Spinal cord (tissue), 10 donors: Measurements from ENCODE around the gene ZNF317. TPM values are rescaled to one million over a fixed set of nuclear protein-coding genes. Genes with fewer than 3 reads are reported as not detected.

Experiments
- DNase-seq, 6 donors: peaks; one replicate each; pipeline versions ENCODE4 v3.0.0 to v3.0.0-alpha.2; 2013 to 2015; ENCODE audit warnings: low spot score in 6 of 6, low read depth in 4 of 6
- H3K27ac ChIP-seq: one replicate; pipeline ENCODE4 v1.5.1; 2013; ENCODE audit warnings: low read depth, low read length, control low read depth
- H3K27me3 ChIP-seq: one replicate; pipeline ENCODE4 v1.6.1; 2013; ENCODE audit warnings: low read length; ENCODE audit not compliant: control insufficient read depth, insufficient read depth
- H3K36me3 ChIP-seq: one replicate; pipeline ENCODE4 v1.6.1; 2013; ENCODE audit warnings: low read length; ENCODE audit not compliant: control insufficient read depth, insufficient read depth
- H3K4me1 ChIP-seq: one replicate; pipeline ENCODE4 v1.6.1; 2013; ENCODE audit warnings: low read length; ENCODE audit not compliant: control insufficient read depth, insufficient read depth
- H3K4me3 ChIP-seq: one replicate; pipeline ENCODE4 v1.5.1; 2013; ENCODE audit warnings: low read depth, low read length, control low read depth
- H3K9me3 ChIP-seq: one replicate; pipeline ENCODE4 v1.6.1; 2013; ENCODE audit warnings: low read length; ENCODE audit not compliant: control insufficient read depth, insufficient read depth
- WGBS: methylation state at CpG from one replicate; pipeline ENCODE4 v1.1.5; 2013; ENCODE audit warnings: missing lambda C conversion rate; ENCODE audit not compliant: insufficient coverage; 5-methylcytosine and 5-hydroxymethylcytosine counted together
- polyA plus RNA-seq, 2 donors: library from polyadenylated mRNA; unstranded; fragments of 120-200 nt; gene quantifications; one replicate each; pipeline ENCODE4 v1.2.1, GENCODE V29; 2013; ENCODE audit not compliant: insufficient read length in 2 of 2
- total RNA-seq, 2 donors: library from RNA; depleted of rRNA in 1 of 2; stranded (reverse); fragments of 120-200 nt in 1 of 2; fragments of >200 nt in 1 of 2; gene quantifications; one replicate each; pipeline versions ENCODE4 v1.2.3 to v1.2.4, GENCODE V29; 2013 to 2014
- donor health status: healthy.

ZNF317 gene
- total and polyA plus RNA-seq, 4 donors, result 14.5 to 36.8 (median 33.2) TPM

DNA sequence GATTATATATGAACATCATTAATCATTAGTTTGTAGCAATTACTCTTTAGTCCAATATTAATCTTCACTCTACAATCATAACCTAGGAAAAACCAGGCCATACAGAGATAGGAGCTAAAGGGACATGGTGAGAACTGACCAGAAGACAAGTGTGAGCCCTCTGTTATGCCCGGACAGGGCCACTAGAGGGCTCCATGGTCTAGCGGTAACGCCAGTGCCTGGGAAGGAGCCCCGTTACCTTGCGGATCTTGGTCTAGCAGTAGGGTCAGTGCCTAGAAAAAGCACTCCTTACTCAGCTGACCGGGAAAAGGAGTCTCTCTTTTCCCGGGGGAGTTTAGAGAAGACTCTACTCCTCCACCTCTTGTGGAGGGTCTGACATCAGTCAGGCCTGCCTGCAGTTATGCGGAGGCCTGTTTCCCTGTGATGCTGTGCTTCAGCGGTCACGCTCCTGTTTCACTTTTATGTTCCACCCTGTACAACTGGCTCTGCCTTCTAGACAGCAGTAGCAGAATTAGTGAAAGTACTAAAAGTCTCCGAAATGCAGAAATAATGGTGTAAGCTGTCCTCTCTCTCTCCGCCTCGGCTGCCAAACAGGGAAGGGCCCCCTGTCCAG lies 65.4 kb downstream of the ZNF317 start:
- WGBS, result 0% methylated on average over 5 of the region's 13 CpGs
- no peak overlapping the region for H3K27ac ChIP-seq
- no peaks in the 10 kb centered on the region for H3K9me3 ChIP-seq
- H3K27me3 ChIP-seq, result no peaks in the 10 kb centered on the region
- H3K36me3 ChIP-seq, result no peaks in the 10 kb centered on the region
- H3K4me3 ChIP-seq, result peak overlapping the region; percentile 24
- H3K4me1 ChIP-seq, result no peaks in the 10 kb centered on the region
- peak; percentile 6 to 78 (median 20) for DNase-seq

Other genes with a start within 250 kb of the ZNF317 start
- gene MUC16, start 130.0 kb upstream of the ZNF317 start, total RNA-seq, result under 1 TPM; under 0.01 TPM
- gene MUC16, start 130.0 kb upstream of the ZNF317 start, polyA plus RNA-seq, result not detected
- not detected for gene OR1M1, start 53.3 kb upstream of the ZNF317 start, total RNA-seq
- gene OR1M1, start 53.3 kb upstream of the ZNF317 start, polyA plus RNA-seq, result under 1 TPM in 1 of 2 donors, not detected in 1; 0.06 TPM
- gene OR7G2, start 32.9 kb upstream of the ZNF317 start, total RNA-seq, result not detected
- gene OR7G2, start 32.9 kb upstream of the ZNF317 start, polyA plus RNA-seq, result under 1 TPM; 0.11 to 0.18 TPM
- not detected for gene OR7G1, start 24.6 kb upstream of the ZNF317 start, total RNA-seq
- gene OR7G1, start 24.6 kb upstream of the ZNF317 start, polyA plus RNA-seq, result not detected
- not detected for gene OR7G3, start 13.4 kb upstream of the ZNF317 start, total RNA-seq
- not detected for gene OR7G3, start 13.4 kb upstream of the ZNF317 start, polyA plus RNA-seq
- gene OR7D2, start 38.6 kb downstream of the ZNF317 start, total RNA-seq, result under 1 TPM in 1 of 2 donors, not detected in 1; 0.06 TPM
- under 1 TPM; 0.27 to 0.30 TPM for gene OR7D2, start 38.6 kb downstream of the ZNF317 start, polyA plus RNA-seq
- gene OR7D4, start 79.2 kb downstream of the ZNF317 start, total RNA-seq, result not detected
- under 1 TPM; 0.05 to 0.06 TPM for gene OR7D4, start 79.2 kb downstream of the ZNF317 start, polyA plus RNA-seq
- not detected for gene OR7E24, start 110.5 kb downstream of the ZNF317 start, total RNA-seq
- not detected for gene OR7E24, start 110.5 kb downstream of the ZNF317 start, polyA plus RNA-seq
- gene ZNF699, start 169.4 kb downstream of the ZNF317 start, total RNA-seq, result 10 to 100 TPM; 10.7 to 19.5 TPM
- 1 to 10 TPM; 3.9 to 5.8 TPM for gene ZNF699, start 169.4 kb downstream of the ZNF317 start, polyA plus RNA-seq
- gene ZNF559, start 183.8 kb downstream of the ZNF317 start, total RNA-seq, result 10 to 100 TPM; 45.7 to 50.4 TPM
- gene ZNF559, start 183.8 kb downstream of the ZNF317 start, polyA plus RNA-seq, result 10 to 100 TPM; 40.7 to 42.0 TPM
- gene ZNF177, start 222.6 kb downstream of the ZNF317 start, total RNA-seq, result 10 to 100 TPM in 1 of 2 donors, 1 to 10 TPM in 1; 9.9 to 11.5 TPM
- gene ZNF177, start 222.6 kb downstream of the ZNF317 start, polyA plus RNA-seq, result 10 to 100 TPM; 14.7 to 16.9 TPM